Upper lobe of left lung (tissue), 6 donors: Measurements from ENCODE around the gene VWA8. TPM values are rescaled to one million over a fixed set of nuclear protein-coding genes. Genes with fewer than 3 reads are reported as not detected.
"Not testable (repeated sequence)": the region's sequence is repeated elsewhere in the genome, so short reads cannot be mapped to it uniquely, and the experiment has no call there.

ENCODE experiments used
- ATAC-seq, 2 donors: fragments of 200-7000 bp; cut with Tn5 transposase; one replicate each; pipeline ENCODE4 v1.9.1; 2022; ENCODE audit warnings: mild to moderate bottlenecking in 2 of 2, moderate library complexity in 2 of 2; ENCODE audit not compliant: low FRiP score in 2 of 2
- DNase-seq, 2 donors: peaks; one replicate each; pipeline ENCODE4 v3.0.0-alpha.2; 2019 to 2020
- H3K27ac ChIP-seq, 4 donors: fragments of 200-600 bp; sonication (generic); one replicate each; pipeline ENCODE4 v1.5.1; 2016 to 2019
- H3K27me3 ChIP-seq, 4 donors: fragments of 200-600 bp; sonication (generic); one replicate each; pipeline ENCODE4 v1.5.1; 2017 to 2019
- H3K36me3 ChIP-seq, 4 donors: fragments of 200-600 bp; sonication (generic); one replicate each; pipeline ENCODE4 v1.5.1; 2016 to 2019
- H3K4me1 ChIP-seq, 4 donors: fragments of 200-600 bp; sonication (generic); one replicate each; pipeline ENCODE4 v1.5.1; 2018 to 2019
- H3K4me3 ChIP-seq, 4 donors: fragments of 200-600 bp; sonication (generic); one replicate each; pipeline ENCODE4 v1.5.1; 2017 to 2019; ENCODE audit warnings: mild to moderate bottlenecking in 2 of 4, moderate library complexity in 1 of 4
- H3K9me3 ChIP-seq, 4 donors: fragments of 200-600 bp; sonication (generic); one replicate each; pipeline ENCODE4 v1.5.1; 2018 to 2019
- CTCF ChIP-seq, 6 experiments: fragments of 450-650 bp in 4 of 6; fragments of 200-600 bp in 2 of 6; sonication (generic) in 2 of 6; IDR thresholded peaks; one replicate each; pipeline ENCODE4 v1.5.1; 2016 to 2019; ENCODE audit warnings: antibody characterized with exemption in 6 of 6
- EP300 ChIP-seq, 4 donors: sonication (generic); formaldehyde crosslinking; IDR thresholded peaks; one replicate each; pipeline ENCODE4 v1.5.1; 2017; ENCODE audit warnings: antibody characterized with exemption in 4 of 4, control low read depth in 2 of 4
- POLR2A ChIP-seq, 4 donors: fragments of 450-650 bp; IDR thresholded peaks; one replicate each; pipeline ENCODE4 v1.5.1; 2016 to 2017; ENCODE audit warnings: antibody characterized with exemption in 4 of 4, mild to moderate bottlenecking in 2 of 4
- POLR2AphosphoS5 ChIP-seq, 2 donors: sonication (generic); formaldehyde crosslinking; IDR thresholded peaks; one replicate each; pipeline ENCODE4 v1.5.1; 2017; ENCODE audit warnings: antibody characterized with exemption in 2 of 2
- WGBS, 2 donors: methylation state at CpG; one replicate each; pipeline ENCODE4 v1.1.5; 2017 to 2018; 5-methylcytosine and 5-hydroxymethylcytosine counted together
- total RNA-seq, 6 donors: library from RNA; depleted of rRNA in 4 of 6; stranded (reverse); fragments of >200 nt in 4 of 6; gene quantifications; one replicate each; pipeline versions ENCODE4 v1.1.0 to v1.2.1, GENCODE V29; 2016 to 2021
- donor health status: DM: no; HTN: no; CAD: no; lungs with moderate emphysema.
- donor health status: DM: no; HTN: yes; CAD: no; lungs with severe emphysema.

VWA8 gene
- total RNA-seq, 6 donors from 2014 or later, result 15.0 to 39.8 (median 16.9) TPM

GRCh38 chr13:41541142-41541938 is 419.6 kb downstream of the VWA8 start:
- ATAC-seq, result no peak
- TF ChIP-seq POLR2AphosphoS5 (IDR thresholded peaks at IDR 0.05) (no peak), EP300 (IDR thresholded peaks at IDR 0.05) (no peak), POLR2A (IDR thresholded peaks at IDR 0.05) (no peak), CTCF (IDR thresholded peaks at IDR 0.05) (no peak)
- whole genome bisulfite sequencing, 2 donors, result 58 to 79% methylated on average over 9 of the region's 9 CpGs

GRCh38 chr13:41540240-41540639 is 420.7 kb downstream of the VWA8 start:
- H3K9me3 ChIP-seq, H3K4me1 ChIP-seq, H3K27ac ChIP-seq, H3K4me3 ChIP-seq, H3K27me3 ChIP-seq, ATAC-seq, H3K36me3 ChIP-seq: not testable (repeated sequence)
- peak; percentile 63 to 82 for DNase-seq
- WGBS, 2 donors, result 60 to 81% methylated on average over 5 to 13 of the region's 13 CpGs

More at GRCh38 chr13:41541142-41541938, 419.6 kb downstream of the VWA8 start:
- no peak for DNase-seq
- H3K36me3 ChIP-seq, result no peaks in the 10 kb centered on the region
- H3K4me3 ChIP-seq, result no peak overlapping the region
- no peaks in the 10 kb centered on the region for H3K27me3 ChIP-seq
- no peak overlapping the region for H3K27ac ChIP-seq
- H3K9me3 ChIP-seq, result no peaks in the 10 kb centered on the region
- H3K4me1 ChIP-seq, result peaks cover 0 to 8% (median 3%) of the 10 kb centered on the region in 4 donors

- ATAC-seq, result peak in 1 of 2 donors; percentile 85
Measured at GRCh38 chr13:41533266-41534052, 427.4 kb downstream of the VWA8 start.

GRCh38 chr13:41528021-41528420 is 432.9 kb downstream of the VWA8 start:
- WGBS, 2 donors, result 90 to 97% methylated on average over 3 of the region's 3 CpGs
- DNase-seq, result no peak
- Histone ChIP-seq H3K27ac (no peak overlapping the region), H3K27me3 (no peaks in the 10 kb centered on the region), H3K4me3 (no peak overlapping the region), H3K4me1 (no peaks in the 10 kb centered on the region), H3K36me3 (no peaks in the 10 kb centered on the region), H3K9me3 (no peaks in the 10 kb centered on the region)
- ATAC-seq, result no peak
- TF ChIP-seq CTCF (IDR thresholded peaks at IDR 0.05) (no peak), POLR2A (IDR thresholded peaks at IDR 0.05) (no peak), EP300 (IDR thresholded peaks at IDR 0.05) (no peak), POLR2AphosphoS5 (IDR thresholded peaks at IDR 0.05) (no peak)

More at GRCh38 chr13:41533266-41534052, 427.4 kb downstream of the VWA8 start:
- H3K4me3 ChIP-seq, result no peak overlapping the region
- H3K27ac ChIP-seq, result no peak overlapping the region
- H3K9me3 ChIP-seq, result no peaks in the 10 kb centered on the region
- H3K27me3 ChIP-seq, result no peaks in the 10 kb centered on the region
- no peaks in the 10 kb centered on the region for H3K36me3 ChIP-seq
- DNase-seq, result no peak
- peaks cover 0 to 7% (median 0%) of the 10 kb centered on the region in 4 donors for H3K4me1 ChIP-seq
- WGBS, 2 donors, result 61 to 62% methylated on average over 14 to 15 of the region's 15 CpGs
- TF ChIP-seq EP300 (IDR thresholded peaks at IDR 0.05) (no peak), CTCF (IDR thresholded peaks at IDR 0.05) (no peak), POLR2AphosphoS5 (IDR thresholded peaks at IDR 0.05) (no peak), POLR2A (IDR thresholded peaks at IDR 0.05) (no peak)
